Stimulated activated CD4-positive, alpha-beta T cell treated with anti-CD3 and anti-CD28 coated beads, Interleukin-4, amount 100 ng/mL, for 4 hours (primary cell): ENCODE data around the gene MED14.

Experiments
- DNase-seq, 2 experiments: peaks; one replicate each; pipeline ENCODE4 v3.0.0-alpha.2; 2020

The MED14 gene

GRCh38 chrX:40663078-40663740 is 72.1 kb downstream of the MED14 start:
- no peak for DNase-seq

- no peak for DNase-seq
These were observed 73.9 kb downstream of the MED14 start for GRCh38 chrX:40661489-40661888.

GRCh38 chrX:40660381-40660780 is 75.0 kb downstream of the MED14 start:
- no peak for DNase-seq

- DNase-seq: no peak
These were observed 81.8 kb downstream of the MED14 start for GRCh38 chrX:40653535-40653934.

- DNase-seq: no peak
These were observed 82.7 kb downstream of the MED14 start for GRCh38 chrX:40652664-40653063.

GRCh38 chrX:40651620-40652223 is 83.6 kb downstream of the MED14 start:
- DNase-seq: peak; percentile 53 to 54

GRCh38 chrX:40647307-40648197 is 87.8 kb downstream of the MED14 start, which contains the start of gene CXorf38:
Gene CXorf38, minus strand, starts transcription at chrX:40647561. Its CDS starts 41 bp downstream, at chrX:40647520.
- DNase-seq: peak; percentile 88 to 89

- peak; percentile 8 to 29 for DNase-seq
These were observed 88.6 kb downstream of the MED14 start for GRCh38 chrX:40646489-40647306.

- peak in 1 of 2 experiments; percentile 27 for DNase-seq
These were observed 90.5 kb downstream of the MED14 start for GRCh38 chrX:40644821-40645358.

- DNase-seq: no peak
These were observed 91.2 kb downstream of the MED14 start for GRCh38 chrX:40644176-40644575.

- DNase-seq: no peak
These were observed 97.7 kb downstream of the MED14 start for GRCh38 chrX:40637687-40638086.

GRCh38 chrX:40632199-40632598 is 103.1 kb downstream of the MED14 start:
- DNase-seq: no peak

- DNase-seq: no peak
These were observed 106.8 kb downstream of the MED14 start for GRCh38 chrX:40628506-40628905.

- DNase-seq: no peak
These were observed 110.0 kb downstream of the MED14 start for GRCh38 chrX:40625294-40625693.

GRCh38 chrX:40623665-40624064 is 111.7 kb downstream of the MED14 start:
- DNase-seq: no peak

GRCh38 chrX:40623139-40623536 is 112.2 kb downstream of the MED14 start, which contains the start of gene MPC1L:
Gene MPC1L, plus strand, starts transcription at chrX:40623428. Its CDS starts 138 bp downstream, at chrX:40623566.
- DNase-seq: no peak

GRCh38 chrX:40622479-40623138 is 112.7 kb downstream of the MED14 start:
- DNase-seq: no peak

GRCh38 chrX:40617566-40617965 is 117.8 kb downstream of the MED14 start:
- no peak for DNase-seq

- no peak for DNase-seq
These were observed 119.4 kb downstream of the MED14 start for GRCh38 chrX:40615976-40616375.

GRCh38 chrX:40612511-40612910 is 122.8 kb downstream of the MED14 start:
- DNase-seq: no peak

GRCh38 chrX:40607381-40607780 is 128.0 kb downstream of the MED14 start:
- DNase-seq: no peak

GRCh38 chrX:40603446-40603845 is 131.9 kb downstream of the MED14 start:
- no peak for DNase-seq
